HepG2 (cell line): ENCODE data around the gene OR2M5. TPM values are rescaled to one million over a fixed set of nuclear protein-coding genes. Genes with fewer than 3 reads are reported as not detected.

Experiments
- ATAC-seq: fragments of 200-7000 bp; cut with Tn5 transposase; 3 replicates; pipeline ENCODE4 v1.9.1; 2020; ENCODE audit warnings: mild to moderate bottlenecking, moderate library complexity
- BruUV-seq: library from RNA; stranded (reverse); fragments of 400-500 nt; replicated peaks from 2 replicates; lab custom pipeline; 2021; lab: Mats Ljungman, UMichigan
- CTCF ChIA-PET: fragments of 300-600 bp; formaldehyde crosslinking; extraction: SDS; loops from one replicate; lab custom pipeline; 2021; ENCODE audit warnings: low total read pairs, inconsistent platforms, low intra/inter-chr PET ratio; lab: Yijun Ruan, JAX
- POLR2A ChIA-PET: fragments of 350-600 bp; sonication (Branson Sonifier 250); formaldehyde crosslinking; loops from one replicate; lab custom pipeline; 2020; ENCODE audit warnings: antibody characterized with exemption, inconsistent platforms; lab: Yijun Ruan, JAX
- DNase-seq: peaks from one replicate; pipeline ENCODE4 v3.0.0-alpha.2; 2015; ENCODE audit warnings: low spot score
- FAIRE-seq: peaks from 3 replicates; lab custom pipeline; 2011; peaks lifted over from hg19 to GRCh38; lab: Jason Lieb, UNC
- H2AFZ ChIP-seq: one replicate; pipeline ENCODE4 v1.6.1; 2011; ENCODE audit warnings: low read length, inconsistent platforms
- H3K27ac ChIP-seq: fragments of 300-600 bp; 3 replicates; pipeline ENCODE4 v1.8.0; 2011; ENCODE audit warnings: mixed run types, mild to moderate bottlenecking, mixed read lengths, low read length, inconsistent platforms; ENCODE audit not compliant: insufficient read depth; ENCODE audit errors: extremely low read length
- H3K27me3 ChIP-seq, 2 experiments: fragments of 200-600 bp in 1 of 2; 2 replicates in 1 of 2; 3 replicates in 1 of 2; pipeline versions ENCODE4 v1.6.0 to v1.8.0; 2011; ENCODE audit warnings: low read length in 2 of 2, mild to moderate bottlenecking in 2 of 2, moderate library complexity in 2 of 2, inconsistent platforms in 1 of 2; ENCODE audit not compliant: insufficient read depth in 2 of 2, control insufficient read depth in 1 of 2
- H3K36me3 ChIP-seq, 2 experiments: fragments of 200-600 bp in 1 of 2; replicated peaks in 1 of 2; 2 replicates in 1 of 2; 3 replicates in 1 of 2; pipeline versions ENCODE4 v1.5.1 to v1.8.0; 2011; ENCODE audit warnings: low read length in 2 of 2, inconsistent platforms in 1 of 2; ENCODE audit not compliant: insufficient read depth in 2 of 2, control insufficient read depth in 1 of 2
- H3K4me1 ChIP-seq: 2 replicates; pipeline ENCODE4 v1.5.1; 2012; ENCODE audit warnings: low read length, inconsistent platforms; ENCODE audit not compliant: insufficient read depth
- H3K4me2 ChIP-seq: 2 replicates; pipeline ENCODE4 v1.6.0; 2011; ENCODE audit warnings: low read depth, low read length, inconsistent platforms
- H3K4me3 ChIP-seq, 3 experiments: fragments of 200-600 bp in 1 of 3; sonication (generic), shearing (Covaris generic) in 1 of 3; replicated peaks in 1 of 3; 2 replicates each; pipeline ENCODE4 v1.5.1; 2011 to 2016; ENCODE audit warnings: low read length in 3 of 3, inconsistent platforms in 2 of 3, low read depth in 2 of 3, mild to moderate bottlenecking in 2 of 3, control low read depth in 1 of 3, mixed read lengths in 1 of 3; ENCODE audit not compliant: insufficient read depth in 1 of 3
- H3K79me2 ChIP-seq: one replicate; pipeline ENCODE4 v1.6.1; 2011; ENCODE audit warnings: low read length, inconsistent platforms; ENCODE audit not compliant: insufficient read depth
- H3K9ac ChIP-seq: 2 replicates; pipeline ENCODE4 v1.6.0; 2011; ENCODE audit warnings: mild to moderate bottlenecking, low read depth, low read length, inconsistent platforms; ENCODE audit not compliant: insufficient read depth
- H3K9me3 ChIP-seq: 2 replicates; pipeline ENCODE4 v1.5.1; 2012; ENCODE audit warnings: mild to moderate bottlenecking, low read length
- H4K20me1 ChIP-seq: 2 replicates; pipeline ENCODE4 v1.6.0; 2011; ENCODE audit warnings: inconsistent platforms, mild to moderate bottlenecking, low read length, moderate library complexity; ENCODE audit not compliant: insufficient read depth
- CHCHD3 ChIP-seq: sonication (generic); formaldehyde crosslinking; IDR thresholded peaks from 2 replicates; pipeline ENCODE4 v1.8.0; 2022; ENCODE audit warnings: mild to moderate bottlenecking, missing genetic modification reagents, moderate library complexity
- CREBL2 ChIP-seq: sonication (generic); formaldehyde crosslinking; IDR thresholded peaks from 2 replicates; pipeline ENCODE4 v1.8.1; 2023; ENCODE audit warnings: missing genetic modification reagents, mild to moderate bottlenecking, borderline replicate concordance
- ISL2 ChIP-seq: sonication (generic); formaldehyde crosslinking; IDR thresholded peaks from 2 replicates; pipeline ENCODE4 v1.5.0; 2020; ENCODE audit warnings: missing genetic modification reagents
- MBNL3 ChIP-seq: fragments of 250-450 bp; sonication (Bioruptor Pico); conservative IDR thresholded peaks from 2 replicates; pipeline ENCODE4 v1.8.0; 2022; ENCODE audit warnings: mild to moderate bottlenecking, inconsistent platforms
- MLLT10 ChIP-seq: sonication (generic); formaldehyde crosslinking; IDR thresholded peaks from 2 replicates; pipeline ENCODE4 v1.4.0; 2020; ENCODE audit warnings: missing genetic modification reagents
- NFE2L1 ChIP-seq: sonication (generic); formaldehyde crosslinking; IDR thresholded peaks from 2 replicates; pipeline ENCODE4 v1.4.0; 2020; ENCODE audit warnings: missing genetic modification reagents, mild to moderate bottlenecking, borderline replicate concordance
- PCBP2 ChIP-seq: fragments of 200-400 bp; formaldehyde crosslinking; optimal IDR thresholded peaks from 2 replicates; pipeline ENCODE3; 2018; ENCODE audit warnings: low read length, low read depth; ENCODE audit not compliant: poor library complexity, severe bottlenecking
- PITX1 ChIP-seq: sonication (generic); formaldehyde crosslinking; IDR thresholded peaks from 2 replicates; pipeline ENCODE4 v1.5.1; 2020; ENCODE audit warnings: mild to moderate bottlenecking, missing genetic modification reagents
- POGK ChIP-seq: sonication (generic); formaldehyde crosslinking; conservative IDR thresholded peaks from 2 replicates; pipeline ENCODE4 v1.8.0; 2022; ENCODE audit warnings: mild to moderate bottlenecking, moderate library complexity, missing genetic modification reagents
- PRDM15 ChIP-seq: sonication (generic); formaldehyde crosslinking; IDR thresholded peaks from 2 replicates; pipeline ENCODE4 v1.4.0; 2020; ENCODE audit warnings: missing genetic modification reagents
- ZHX1 ChIP-seq: sonication (generic); formaldehyde crosslinking; IDR thresholded peaks from 2 replicates; pipeline ENCODE4 v1.8.1; 2022; ENCODE audit warnings: low read depth, mild to moderate bottlenecking, missing genetic modification reagents
- WGBS: methylation state at CpG from one replicate; pipeline ENCODE4 v1.1.6; 2017; ENCODE audit warnings: low lambda C conversion rate; 5-methylcytosine and 5-hydroxymethylcytosine counted together
- in situ Hi-C: cut with HindIII; loops from 2 replicates; pipeline ENCODE4 v1.10.0; 2017; ENCODE audit warnings: low pct_unique_long_range_greater_than_20kb; ENCODE audit not compliant: extremely low pct_ligation_motif_present
- intact Hi-C: fragments of 100-400 bp; cut with micrococcal nuclease; formaldehyde crosslinking; loops from one replicate; pipeline ENCODE4 v1.10.0; 2022; ENCODE audit not compliant: unreplicated experiment
- polyA plus RNA-seq, 8 experiments: library from polyadenylated mRNA; depleted of rRNA in 3 of 8; stranded (reverse) in 7 of 8; unstranded in 1 of 8; fragments of >200 nt; fragmentation: Illumina TruSeq in 4 of 8; extraction: Trizol in 4 of 8; gene quantifications; 2 replicates each; pipeline versions ENCODE4 v1.2.1 to v1.2.3, GENCODE V29; 2011 to 2016; ENCODE audit warnings: low read depth in 4 of 8, missing spikeins in 1 of 8, mixed read lengths in 1 of 8; ENCODE audit not compliant: insufficient read depth in 1 of 8
- total RNA-seq, 5 experiments: library from RNA; depleted of rRNA; stranded (reverse); fragments of >200 nt; fragmentation: Illumina TruSeq; extraction: Trizol; gene quantifications; 2 replicates each; pipeline ENCODE4 v1.2.3, GENCODE V29; 2016; ENCODE audit warnings: low read depth in 1 of 5

The OR2M5 gene
- total and polyA plus RNA-seq, 2 of the 13 experiments (the other 11 are each of a cell fraction or from before 2014, with no cell fraction given) = not detected

- TF ChIP-seq ZHX1 (CRISPR knock-in tag) = no peak
- no peak for TF ChIP-seq MLLT10 (CRISPR knock-in tag)
- TF ChIP-seq CHCHD3 = no peak
- no peak for TF ChIP-seq POGK
- TF ChIP-seq PCBP2 = no peak
Measured at GRCh38 chr1:248111157-248111556, 33.8 kb upstream of the OR2M5 start (continued).

GRCh38 chr1:248114890-248115289 is 30.1 kb upstream of the OR2M5 start:
- ATAC-seq (no peak), DNase-seq (no peak), FAIRE-seq (no peak)
- 15% methylated on average over 7 of the region's 7 CpGs for WGBS
- Histone ChIP-seq H3K9ac (no peak overlapping the region), H3K27me3 (no peaks in the 10 kb centered on the region), H2AFZ (no peak overlapping the region), H3K27ac (no peak overlapping the region), H4K20me1 (no peaks in the 10 kb centered on the region), H3K36me3 (no peaks in the 10 kb centered on the region), H3K4me2 (no peak overlapping the region), H3K79me2 (no peaks in the 10 kb centered on the region), H3K9me3 (peaks cover 54% of the 10 kb centered on the region), H3K4me3 (no peak overlapping the region), H3K4me1 (no peaks in the 10 kb centered on the region)
- no TSS peak for BruUV-seq
- TF ChIP-seq CREBL2 (CRISPR knock-in tag) (no peak), PITX1 (CRISPR knock-in tag) (no peak), ISL2 (CRISPR knock-in tag) (no peak), NFE2L1 (CRISPR knock-in tag) (no peak), MBNL3 (CRISPR knock-in tag) (no peak), PRDM15 (CRISPR knock-in tag) (no peak)
- intact Hi-C loops (no loop called here), in situ Hi-C loops (no loop called here)
- ChIA-PET POLR2A (no interaction called here), CTCF (no interaction called here)
